AG20443 (cell line): ENCODE data around the gene PELI2.
"Not testable (repeated sequence)": the region's sequence is repeated elsewhere in the genome, so short reads cannot be mapped to it uniquely, and the experiment has no call there.

ENCODE experiments used
- DNase-seq: peaks from one replicate; pipeline ENCODE4 v3.0.0; 2012; ENCODE audit warnings: low spot score, mixed read lengths

Gene PELI2

DNA sequence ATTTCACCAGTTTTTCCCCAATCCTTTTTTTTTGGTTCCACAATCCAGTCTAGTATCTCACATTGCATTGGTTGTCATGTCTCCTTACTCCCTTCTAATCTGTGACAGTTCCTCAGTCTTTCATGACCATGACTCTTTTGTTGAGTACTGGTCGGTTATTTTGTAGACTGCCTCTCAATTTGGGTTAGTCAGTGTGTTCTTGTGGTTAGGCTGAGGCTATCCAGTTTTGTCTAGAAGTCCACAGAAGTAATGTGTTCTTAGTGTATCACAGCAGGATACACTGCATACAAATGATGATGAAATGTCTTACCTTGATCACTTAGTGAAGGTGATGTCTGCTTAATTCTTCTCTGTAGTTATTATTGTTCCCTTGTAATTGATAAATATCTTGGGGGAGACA, 24.8 kb downstream of the PELI2 start:
- DNase-seq: no peak

DNA sequence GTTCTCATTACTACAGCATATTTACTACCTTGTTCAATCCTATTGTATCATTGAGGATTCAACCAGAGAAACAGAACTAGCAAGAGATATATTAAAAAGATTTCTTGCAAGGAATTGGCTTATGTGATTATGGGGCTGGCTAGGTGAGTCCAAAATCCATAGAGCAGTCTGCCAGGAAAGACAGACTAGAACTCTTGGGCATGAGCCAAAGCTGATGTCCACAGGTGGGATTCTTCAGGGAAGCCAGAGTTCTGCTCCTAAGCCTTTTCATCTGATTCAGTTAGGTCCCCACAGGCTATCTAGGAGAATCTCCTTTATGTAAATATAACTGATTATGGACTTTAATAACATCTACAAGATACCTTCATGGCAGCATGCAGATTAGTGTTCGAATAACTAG, 26.0 kb downstream of the PELI2 start:
- DNase-seq: no peak

DNA sequence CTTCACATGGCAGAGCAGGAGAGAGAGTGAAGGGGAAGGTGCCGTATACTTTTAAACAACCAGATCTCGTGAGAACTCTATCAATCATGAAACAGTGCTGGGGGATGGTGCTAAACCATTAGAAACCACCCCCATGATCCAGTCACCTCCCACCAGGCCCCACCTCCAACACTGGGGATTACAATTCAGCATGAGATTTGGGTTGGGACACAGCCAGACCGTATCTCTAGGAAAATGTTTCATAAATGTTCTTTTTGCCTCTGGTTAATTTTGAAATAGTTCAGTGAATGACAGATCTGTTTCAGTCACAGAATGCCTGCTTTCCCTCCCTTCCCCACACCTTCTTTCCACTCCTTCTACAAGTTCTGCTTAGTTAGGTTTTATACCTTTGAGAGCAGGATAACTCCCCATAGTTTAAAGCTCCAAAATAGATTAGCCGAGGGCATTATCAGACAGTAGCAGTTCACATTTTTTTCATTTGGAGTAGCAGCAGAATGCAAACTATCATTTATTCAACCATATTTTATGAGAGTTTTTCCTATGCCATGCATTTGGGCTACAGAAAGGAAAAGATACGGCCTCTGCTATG, 27.1 kb downstream of the PELI2 start:
- no peak for DNase-seq

DNA sequence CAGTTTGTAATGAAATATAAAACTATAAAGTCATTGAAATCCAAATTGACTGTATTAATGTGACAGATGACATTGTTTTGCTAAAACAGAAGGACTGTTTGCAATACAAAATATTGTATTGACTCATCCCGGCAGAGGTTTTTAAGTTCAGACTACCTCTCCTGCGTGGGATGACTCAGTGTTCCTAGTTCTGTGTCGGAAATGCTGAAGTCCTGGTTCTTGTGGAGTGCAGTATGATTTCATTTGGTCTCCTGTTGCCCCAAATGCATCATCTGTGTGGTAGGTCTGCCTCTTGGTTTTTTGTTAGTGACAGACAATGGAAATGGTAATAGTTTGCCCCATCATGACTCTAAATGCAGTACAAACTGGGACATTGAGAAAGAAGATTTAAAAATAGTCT, 27.8 kb downstream of the PELI2 start:
- DNase-seq: peak; percentile 54

DNA sequence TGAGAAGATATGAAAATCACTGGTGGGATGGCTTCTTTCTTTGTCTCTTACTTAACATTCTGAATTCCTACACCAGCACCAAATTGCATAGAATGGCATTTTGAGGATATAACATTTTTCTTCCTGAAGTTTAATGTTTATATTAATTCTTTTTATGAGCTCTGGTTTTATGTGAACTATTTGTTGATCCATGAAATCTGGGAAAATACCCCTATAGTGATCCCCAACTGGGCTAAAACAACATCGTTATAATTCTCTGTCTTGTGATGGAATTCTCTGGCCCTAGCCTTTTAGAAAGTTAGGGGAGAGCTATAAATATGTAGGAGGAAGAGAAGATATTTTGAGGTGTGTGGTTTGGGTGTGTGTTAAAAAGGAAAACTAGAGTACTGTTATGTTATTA, 29.2 kb downstream of the PELI2 start:
- no peak for DNase-seq

DNA sequence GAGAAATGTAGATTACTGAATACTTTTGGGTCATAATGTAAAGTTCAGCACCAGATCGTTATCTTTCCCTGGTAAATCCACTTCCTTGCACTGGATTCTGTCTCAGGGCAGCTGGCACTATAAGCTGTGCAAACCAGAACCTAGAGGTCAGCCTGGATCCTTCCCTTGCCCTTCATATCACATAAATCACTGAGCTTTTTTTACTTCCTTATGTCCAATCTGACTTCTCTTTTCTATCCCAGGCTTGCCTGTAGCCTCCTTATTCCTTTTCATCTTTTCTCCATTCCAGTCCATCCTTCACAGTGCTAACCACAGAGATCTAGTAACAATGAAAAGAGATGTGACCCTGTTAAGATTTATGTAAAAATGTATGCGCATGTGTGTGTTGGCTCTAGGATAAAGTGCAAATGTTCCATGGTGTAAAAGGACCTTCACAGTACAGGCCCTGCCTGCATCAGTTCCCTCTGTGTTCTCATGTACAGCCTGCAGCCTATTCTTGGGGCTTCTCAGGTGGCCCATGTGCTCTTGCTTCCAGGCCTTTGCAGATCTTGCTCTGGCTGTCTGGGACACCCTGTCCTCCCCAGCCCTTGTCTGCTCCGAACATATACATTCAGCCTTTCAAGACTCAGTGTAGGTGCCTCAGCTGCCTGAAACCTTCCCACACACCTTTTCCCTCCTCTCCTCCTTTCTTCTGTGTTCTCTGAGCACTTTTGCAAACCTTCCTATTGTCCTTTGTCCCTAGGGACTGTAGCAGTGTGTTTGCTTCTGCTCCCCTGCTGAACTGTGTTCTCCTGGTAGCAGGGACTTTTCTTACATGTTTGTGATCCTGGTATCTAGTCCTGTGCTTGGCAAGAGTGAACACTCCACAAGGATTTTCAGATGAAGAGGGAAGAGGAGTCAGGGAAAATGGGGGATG, 30.0 kb downstream of the PELI2 start:
- no peak for DNase-seq

DNA sequence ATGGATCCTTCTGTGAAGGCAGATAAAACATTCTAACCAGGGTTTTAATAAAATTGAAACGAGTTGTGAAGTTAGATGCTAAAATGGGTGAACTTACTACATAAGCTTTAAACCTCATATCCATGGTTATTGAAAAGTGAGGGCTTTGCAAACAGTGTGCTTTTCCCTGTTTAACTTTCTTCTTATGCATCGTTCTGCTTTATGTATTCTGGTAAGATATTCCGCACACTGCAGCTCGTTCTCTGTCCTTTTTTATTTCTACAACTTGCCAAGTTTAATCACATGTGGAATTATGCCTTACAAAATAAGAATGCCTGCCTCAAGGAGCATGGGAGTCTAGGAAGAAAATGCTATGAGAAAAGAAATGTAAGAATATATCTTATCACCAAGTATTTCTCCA, 30.9 kb downstream of the PELI2 start:
- DNase-seq: no peak

DNA sequence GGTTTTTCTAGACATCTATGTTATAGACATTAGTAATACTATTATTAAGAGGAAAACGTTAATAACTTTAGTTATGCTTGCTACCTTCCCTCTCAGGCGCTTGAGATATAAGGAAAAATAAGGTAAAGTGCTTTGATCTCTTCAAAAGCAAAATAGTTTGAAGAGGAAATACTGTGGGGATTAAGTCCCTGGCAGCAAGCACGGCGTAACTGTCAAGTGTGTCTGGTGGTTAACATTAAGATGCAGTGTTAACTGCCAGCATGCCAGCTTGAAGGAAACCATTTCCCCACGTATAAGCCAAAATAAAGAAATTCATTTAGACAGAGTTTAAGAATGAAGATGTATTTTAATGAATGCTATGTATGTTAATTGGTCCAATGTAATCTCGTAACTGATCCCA, 31.8 kb downstream of the PELI2 start:
- DNase-seq: no peak

DNA sequence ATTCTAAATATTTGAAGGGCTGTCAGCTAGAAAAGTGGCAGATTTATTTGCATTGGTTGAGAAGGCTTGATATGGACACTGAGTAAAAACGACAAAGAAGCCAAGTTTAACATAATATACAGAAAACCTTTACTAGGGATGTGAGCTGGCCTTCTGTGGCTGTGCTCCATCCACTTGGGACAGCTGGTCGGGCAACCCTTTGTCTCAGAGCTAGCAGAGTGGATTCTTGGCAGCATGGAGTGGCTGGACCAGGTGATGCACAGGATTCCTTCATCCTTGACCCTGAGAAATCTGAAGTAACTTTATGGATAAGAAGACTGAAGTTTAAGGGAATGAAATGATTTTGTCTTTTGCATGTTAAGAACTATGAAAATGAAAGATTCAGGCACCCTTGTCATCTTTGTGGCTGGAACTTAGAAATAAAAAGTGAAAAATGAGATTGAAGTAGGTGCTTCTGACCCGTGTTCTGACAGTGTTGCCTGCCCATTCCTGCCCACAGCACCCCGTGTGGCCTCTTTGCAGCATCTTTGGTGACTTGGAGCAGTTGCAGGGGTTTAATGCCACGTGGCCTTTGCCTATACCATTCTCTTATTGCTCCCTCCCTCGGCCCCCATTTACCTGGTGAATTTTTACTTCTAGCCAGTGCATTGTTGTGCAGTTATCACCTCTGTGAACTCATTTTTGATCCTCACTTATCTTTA, 32.6 kb downstream of the PELI2 start:
- no peak for DNase-seq

DNA sequence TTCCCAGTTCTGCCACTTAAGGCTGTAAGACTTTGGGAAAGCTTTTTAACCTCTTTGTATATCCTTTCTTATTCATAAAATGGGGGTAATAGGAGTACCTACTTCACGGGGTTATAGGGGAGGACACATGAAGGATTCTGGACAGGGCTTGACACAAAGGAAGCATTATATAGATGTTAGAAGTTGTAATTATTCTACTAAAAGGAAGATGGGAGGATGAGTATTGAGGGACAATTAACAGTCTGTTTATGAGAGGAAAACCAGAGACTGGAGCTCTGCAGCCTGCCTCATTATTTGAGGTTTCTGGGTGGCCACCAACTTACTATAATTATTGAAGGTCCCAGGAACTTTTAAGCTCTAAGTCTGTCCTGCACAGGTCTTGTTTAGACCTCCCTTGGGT, 34.0 kb downstream of the PELI2 start:
- no peak for DNase-seq

DNA sequence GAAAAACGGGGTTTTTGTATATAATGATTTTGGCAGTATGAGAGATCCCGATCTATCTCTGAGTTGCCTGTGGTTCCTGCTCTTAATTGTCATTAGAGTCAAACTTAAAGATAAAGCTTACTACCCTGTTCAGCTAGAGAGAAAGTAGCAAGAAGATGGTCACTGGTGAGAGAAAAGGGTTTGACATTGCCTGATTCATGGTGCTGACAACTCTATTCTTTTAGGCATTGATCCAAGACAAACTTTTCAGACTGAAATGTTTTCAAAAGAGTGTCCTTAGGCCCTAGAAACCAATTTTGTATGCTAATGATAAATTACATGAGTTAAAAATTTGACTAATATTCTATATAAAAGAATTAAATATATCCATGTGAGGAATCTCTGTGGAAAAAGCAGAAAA, 35.1 kb downstream of the PELI2 start:
- DNase-seq: no peak

DNA sequence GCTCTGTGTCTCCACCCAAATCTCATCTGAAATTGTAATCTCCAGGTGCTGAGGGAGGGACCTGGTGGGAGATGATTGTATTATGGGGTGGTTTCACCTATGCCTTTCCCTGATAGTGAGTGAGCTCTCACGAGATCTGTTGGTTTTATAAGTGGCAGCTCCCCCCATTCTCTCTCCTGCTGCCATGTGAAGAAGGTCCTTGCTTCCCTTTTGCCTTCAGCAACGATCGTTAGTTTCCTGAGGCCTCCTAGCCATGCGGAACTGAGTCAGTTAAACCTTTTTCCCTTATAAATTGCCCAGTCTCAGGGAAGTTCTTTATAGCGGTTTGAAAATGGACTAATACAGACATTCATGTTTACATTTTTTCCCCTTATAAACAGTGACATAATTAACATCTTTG, 36.1 kb downstream of the PELI2 start:
- no peak for DNase-seq

DNA sequence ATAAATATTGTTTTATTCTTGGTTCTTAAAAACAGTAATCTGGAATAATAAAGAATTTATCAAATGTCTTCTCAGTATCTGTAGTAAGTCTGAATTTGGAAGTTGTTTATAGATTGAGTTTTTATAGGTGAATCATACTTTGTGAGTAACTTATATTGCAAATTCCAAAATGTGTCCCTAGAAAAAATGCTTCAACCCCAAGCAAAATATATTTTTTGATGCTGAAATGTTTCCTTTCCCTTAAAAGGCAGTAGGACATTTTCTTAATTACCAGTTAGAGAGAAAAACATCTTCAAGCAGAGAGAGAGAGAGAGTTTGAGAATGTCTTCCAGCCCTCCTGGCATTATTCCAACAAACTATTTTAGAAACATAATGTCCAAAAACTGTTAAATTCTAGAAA, 37.9 kb downstream of the PELI2 start:
- DNase-seq: no peak

DNA sequence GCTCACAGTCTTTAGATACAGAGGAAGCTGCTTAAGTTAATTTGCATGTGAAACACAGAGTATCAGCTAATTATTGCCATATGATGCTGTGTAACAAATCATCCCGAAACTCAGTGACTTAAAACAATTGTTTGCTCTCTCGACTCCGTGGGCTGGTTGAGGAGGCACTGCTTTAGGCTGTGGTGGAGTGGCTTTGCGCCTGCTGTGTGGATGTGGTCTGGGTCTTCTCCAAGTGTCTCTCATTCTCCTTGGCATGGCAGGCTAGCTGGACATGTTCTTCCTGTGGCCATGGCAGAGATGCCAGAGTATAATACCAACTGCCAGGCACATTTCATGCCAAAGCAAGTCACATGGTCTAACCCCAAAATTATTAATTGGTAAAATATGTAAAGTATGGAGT, 40.9 kb downstream of the PELI2 start:
- no peak for DNase-seq

DNA sequence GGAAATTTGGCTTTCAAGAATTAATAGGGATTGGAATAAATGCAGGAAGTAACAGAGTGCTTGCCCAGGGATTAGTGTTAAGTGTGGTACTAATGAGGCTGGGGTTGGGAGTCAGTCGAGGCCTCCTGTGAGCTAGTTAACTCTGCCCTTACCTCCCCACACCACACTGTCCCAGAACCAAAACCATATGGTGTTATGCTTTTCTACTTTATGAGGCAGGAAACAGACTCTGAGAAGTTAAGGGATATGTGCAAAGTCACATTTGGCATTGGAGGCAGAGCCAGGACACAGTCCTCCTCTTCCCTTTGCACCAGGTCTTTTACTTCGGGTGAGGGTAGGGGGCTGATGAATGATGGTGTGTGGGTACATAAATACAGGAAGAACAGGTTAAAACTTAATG, 41.9 kb downstream of the PELI2 start:
- DNase-seq: no peak

DNA sequence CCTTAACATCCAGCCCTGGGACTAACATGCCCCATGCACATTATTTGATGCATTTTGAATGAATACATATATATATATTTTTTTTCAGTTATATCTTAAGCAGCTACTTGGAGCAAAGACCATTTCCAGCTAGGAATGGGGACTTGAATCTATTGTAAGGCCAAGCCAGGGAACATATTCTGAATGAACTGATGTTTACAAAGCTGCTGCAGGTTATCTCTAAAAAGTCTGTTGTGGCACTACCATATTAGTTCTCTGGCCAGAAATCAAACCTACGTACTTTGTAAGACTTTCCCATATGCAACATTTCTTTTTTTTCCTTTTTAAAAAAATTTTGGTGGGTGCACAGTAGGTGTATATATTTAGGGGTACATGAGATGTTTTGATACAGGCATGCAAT, 43.4 kb downstream of the PELI2 start:
- no peak for DNase-seq

DNA sequence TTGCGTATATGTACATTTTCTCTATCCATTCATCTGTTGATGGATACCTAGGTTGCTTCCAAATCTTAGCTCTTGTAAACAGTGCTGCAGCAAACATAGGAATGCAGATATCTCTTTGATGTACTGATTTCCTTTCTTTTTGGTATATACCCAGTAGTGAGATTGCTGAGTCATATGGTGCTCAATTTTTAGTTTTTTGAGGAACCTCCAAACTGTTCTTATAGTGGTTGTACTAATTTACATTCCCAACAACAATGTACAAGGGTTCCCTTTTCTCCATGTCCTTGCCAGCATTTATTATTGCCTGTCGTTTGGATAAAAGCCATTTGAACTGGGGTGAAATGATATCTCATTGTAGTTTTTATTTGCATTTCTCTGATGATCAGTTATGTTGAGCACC, 44.3 kb downstream of the PELI2 start:
- no peak for DNase-seq

DNA sequence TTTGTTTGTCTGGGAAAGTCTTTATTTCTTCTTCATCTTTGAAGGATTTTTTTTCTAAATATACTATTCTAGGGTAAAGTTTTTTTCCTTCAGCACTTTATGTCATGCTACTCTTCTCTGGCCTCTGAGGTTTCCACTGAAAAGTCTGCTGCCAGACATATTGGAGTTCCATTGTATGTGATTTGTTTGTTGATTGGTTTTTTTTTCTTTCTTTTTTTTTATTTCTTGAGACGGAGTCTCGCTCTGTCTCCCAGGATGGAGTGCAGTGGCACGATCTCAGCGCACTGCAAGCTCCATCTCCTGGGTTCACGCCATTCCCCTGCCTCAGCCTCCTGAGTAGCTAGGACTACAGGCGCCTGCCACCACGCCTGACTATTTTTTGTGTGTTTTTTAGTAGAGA, 48.4 kb downstream of the PELI2 start:
- DNase-seq: not testable (repeated sequence)

DNA sequence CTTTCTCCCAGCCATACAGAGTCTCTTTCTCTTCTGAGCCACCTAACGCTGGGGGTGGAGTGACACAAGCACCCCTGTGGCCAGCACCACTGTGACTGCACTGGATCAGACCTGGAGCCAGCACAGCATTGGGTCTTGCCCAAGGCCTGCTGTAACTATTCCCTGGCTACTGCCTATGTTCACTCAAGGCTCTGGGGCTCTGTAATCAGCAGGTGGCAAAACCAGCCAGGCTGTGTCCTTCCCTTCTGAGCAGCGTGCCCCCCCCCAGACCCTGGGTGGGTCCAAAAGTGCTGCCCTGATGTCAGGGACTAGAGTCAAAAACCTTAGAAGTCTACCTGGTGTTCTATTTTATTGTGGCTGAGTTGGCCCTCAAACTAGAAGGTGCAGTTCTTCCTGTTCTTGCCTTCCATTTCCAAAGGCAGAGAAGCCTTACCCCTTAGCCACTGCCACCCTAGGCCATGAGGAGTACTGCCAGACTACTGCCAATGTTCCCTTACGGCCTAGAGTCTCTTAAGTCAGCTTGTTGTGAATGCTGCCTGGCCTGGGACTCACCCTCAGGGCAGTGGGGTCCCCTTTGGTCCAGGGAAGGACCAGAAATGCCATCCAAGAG, 49.9 kb downstream of the PELI2 start:
- no peak for DNase-seq

DNA sequence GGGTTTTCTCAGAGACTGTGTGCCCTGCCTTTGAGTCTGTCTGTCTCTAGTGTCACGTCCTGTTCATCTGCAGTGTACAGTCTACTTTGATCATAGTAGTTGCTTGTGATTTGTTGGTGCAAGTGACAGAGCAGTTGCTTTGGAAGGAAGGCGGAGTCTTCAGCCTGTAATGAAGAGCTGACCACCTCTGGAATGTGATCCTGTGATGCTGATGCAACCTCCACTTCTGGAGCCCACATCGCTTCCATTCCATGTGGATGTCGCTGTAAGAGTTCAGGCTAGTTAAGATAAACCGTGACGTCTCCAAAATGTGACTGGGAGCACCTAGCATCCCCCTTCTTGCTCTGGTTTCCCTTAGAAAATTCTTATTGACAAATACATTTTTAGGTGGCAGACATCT, 51.8 kb downstream of the PELI2 start:
- no peak for DNase-seq

DNA sequence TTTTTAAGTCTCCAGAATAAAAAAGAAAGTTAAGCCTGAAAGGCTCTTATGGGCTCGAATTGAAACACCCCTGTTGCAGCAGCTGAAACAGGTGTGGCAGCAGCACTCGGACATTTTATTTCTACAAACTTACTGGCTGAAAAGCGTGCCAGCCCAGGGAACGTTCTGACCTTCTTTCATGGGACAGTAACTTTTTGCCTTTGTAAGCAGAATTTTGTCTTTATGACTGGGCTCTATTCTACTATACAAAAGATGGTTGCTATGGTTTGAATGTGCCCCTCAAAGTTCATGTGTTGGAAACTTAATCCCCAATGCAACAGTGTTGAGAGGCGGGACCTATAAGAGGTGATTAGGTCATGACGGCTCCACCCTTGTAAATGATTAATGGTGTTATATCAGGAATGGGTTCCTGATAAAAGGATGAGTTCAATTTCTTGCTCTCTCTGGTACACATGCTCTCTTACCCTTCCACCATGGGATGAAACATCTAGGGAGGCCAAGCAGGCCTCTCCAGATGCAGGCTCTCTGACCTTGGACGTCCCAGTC, 52.7 kb downstream of the PELI2 start:
- DNase-seq: no peak

DNA sequence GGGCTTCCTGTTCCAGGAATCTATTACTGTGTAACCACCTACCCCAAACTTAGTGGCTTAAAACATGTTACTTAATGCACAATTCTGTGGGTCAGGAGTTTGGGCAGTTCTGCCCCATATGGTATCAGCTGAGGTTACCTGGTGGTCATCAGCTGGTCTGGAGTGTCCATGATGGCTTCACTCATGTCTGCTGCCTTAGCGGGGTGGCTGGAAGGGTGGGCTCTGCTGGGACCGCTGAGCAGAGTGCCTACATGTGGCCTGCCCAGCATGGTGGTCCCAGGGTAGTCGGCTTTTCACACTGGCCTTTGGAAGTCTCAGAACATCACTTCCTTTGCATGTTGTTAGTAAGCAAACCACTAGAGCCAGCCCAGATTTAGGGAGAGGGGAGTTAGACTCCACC, 53.9 kb downstream of the PELI2 start:
- no peak for DNase-seq

DNA sequence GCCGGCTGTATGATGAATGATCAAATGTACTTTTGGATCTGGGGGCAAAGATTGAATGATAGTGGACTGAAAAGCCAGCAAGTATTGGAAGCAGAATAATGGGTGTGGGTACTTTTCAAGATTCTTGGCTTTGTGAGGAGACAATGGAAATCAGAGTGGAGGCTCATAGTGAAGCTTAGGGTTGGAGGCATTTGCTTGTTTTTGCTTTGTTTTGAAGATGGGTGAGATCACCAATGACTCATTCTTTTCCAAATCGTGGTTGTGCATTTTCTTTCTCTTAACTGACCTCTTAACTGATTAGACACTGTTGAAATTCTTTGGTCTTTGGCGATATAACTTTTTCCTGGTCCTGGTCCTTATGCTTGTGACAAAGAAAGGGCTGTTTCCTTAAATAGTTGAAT, 54.4 kb downstream of the PELI2 start:
- peak; percentile 71 for DNase-seq
